NCI-H748 treated with DMSO at 0.1 percent for 48 hours (cell line): ENCODE data around the gene IFT25.
"Not testable (repeated sequence)": the region's sequence is repeated elsewhere in the genome, so short reads cannot be mapped to it uniquely, and the experiment has no call there.

Experiments
- DNase-seq: peaks from one replicate; lab custom pipeline; 2025; lab: John Stamatoyannopoulos, UW

The IFT25 gene

DNA sequence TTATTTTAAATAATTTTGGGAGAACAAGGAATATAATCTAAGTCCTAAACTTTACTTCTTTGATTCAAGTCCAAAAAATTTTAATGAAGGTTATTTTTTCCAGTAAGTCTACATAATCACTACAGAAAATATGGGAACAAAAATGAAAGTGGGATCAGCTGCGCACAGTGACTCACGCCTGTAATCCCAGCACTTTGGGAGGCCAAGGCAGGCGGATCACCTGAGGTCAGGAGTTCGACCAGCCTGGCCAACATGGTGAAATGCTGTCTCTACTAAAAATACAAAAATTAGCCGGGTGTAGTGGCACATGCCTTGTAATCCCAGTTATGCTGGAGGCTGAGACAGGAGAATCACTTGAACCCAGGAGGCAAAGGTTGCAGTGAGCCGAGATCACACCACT is 61.9 kb downstream of the IFT25 start:
- DNase-seq: not testable (repeated sequence)

DNA sequence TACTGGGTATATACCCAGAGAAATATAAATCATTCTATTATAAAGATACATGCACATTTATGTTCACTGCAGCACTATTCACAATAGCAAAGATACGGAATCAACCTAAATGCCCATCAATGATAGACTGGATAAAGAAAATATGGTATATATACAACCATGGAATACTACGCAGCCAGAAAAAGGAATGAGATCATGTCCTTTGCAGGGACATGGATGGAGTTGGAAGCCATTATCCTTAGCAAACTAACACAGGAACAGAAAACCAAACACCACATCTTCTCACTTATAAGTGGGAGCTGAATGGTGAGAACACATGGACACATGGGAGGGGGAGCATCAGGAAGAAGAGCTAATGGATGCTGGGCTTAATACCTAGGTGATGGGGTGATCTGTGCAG is 63.6 kb downstream of the IFT25 start:
- not testable (repeated sequence) for DNase-seq

DNA sequence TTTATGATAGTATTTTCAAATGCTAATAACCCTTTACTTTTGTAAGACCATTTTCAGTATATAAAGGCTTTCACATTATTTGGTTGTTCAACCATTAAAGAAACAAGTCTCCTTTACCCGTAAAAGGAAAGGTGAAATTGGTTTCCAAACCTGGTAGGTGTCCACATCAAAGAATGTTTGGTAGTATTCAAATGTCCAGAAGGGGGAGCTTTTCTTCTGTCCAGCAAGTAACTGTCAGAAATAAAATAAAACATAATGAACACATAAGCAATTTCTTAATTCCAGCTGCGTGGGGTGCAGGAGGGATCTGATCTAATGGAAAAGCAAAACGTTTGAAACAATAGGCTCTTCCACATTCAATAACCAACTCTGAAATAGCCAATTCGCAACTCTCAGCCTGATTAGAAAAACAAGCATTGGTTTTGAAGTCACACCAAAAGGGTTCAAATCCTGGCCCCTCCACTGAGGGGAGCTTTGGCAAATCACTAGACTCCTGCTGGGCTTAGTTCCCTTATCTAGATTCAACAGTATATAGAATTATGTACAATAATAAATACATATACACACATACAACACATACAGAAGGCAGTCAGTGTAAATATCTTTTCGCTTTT is 66.9 kb downstream of the IFT25 start:
- peak; percentile 40 for DNase-seq

DNA sequence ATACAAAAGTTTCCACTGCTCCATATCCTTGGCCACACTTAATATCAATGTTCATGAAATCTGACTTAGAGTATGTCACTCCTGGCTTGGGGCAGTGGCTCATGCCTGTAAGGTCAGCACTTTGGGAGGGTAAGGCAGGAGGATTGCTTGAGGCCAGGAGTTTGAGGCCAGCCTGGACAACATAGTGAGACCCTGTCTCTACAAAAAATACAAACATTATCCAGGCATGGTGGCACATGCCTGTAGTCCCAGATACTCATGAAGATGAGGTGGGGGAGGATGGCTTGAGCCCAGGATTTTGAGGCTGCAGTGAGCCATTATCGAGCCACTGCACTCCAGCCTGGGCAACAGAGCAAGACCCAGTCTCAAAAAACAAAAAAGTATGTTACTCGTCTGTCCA is 70.3 kb downstream of the IFT25 start:
- not testable (repeated sequence) for DNase-seq

DNA sequence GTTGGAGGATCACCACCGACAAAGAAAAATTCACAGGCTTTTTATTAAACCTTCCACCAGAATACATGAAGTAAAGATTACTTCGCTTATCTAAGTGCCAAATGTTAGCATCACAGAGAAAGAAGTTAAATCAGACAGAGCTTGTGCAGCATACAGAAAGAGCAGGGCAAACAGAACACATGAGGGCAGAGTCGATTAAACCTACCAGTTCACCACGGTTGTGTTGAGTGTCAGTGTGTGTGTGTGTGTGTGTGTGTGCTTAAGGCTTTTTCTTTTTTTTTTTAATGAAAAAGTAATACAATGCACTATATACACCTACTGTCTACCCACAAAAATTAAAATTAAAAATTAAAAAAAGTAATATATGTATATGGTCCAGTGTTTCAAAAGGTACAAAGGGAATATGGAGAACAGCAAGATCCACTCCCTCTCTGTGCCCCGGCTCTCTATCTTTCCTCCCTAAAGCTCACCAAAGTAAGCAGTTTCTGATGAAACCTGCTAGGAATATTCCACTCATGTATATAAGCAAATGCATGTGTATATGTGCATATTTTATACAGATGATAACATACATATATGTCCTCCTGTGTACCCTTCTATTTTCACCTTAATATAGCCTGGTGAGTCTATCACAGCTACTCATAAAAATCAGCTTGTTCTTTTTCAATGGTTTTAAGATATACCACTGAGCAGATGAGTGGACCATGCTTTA is 73.6 kb downstream of the IFT25 start:
- no peak for DNase-seq
